ENCODE results near the gene RTKN2.

- TF ChIP-seq, protein P1, sequence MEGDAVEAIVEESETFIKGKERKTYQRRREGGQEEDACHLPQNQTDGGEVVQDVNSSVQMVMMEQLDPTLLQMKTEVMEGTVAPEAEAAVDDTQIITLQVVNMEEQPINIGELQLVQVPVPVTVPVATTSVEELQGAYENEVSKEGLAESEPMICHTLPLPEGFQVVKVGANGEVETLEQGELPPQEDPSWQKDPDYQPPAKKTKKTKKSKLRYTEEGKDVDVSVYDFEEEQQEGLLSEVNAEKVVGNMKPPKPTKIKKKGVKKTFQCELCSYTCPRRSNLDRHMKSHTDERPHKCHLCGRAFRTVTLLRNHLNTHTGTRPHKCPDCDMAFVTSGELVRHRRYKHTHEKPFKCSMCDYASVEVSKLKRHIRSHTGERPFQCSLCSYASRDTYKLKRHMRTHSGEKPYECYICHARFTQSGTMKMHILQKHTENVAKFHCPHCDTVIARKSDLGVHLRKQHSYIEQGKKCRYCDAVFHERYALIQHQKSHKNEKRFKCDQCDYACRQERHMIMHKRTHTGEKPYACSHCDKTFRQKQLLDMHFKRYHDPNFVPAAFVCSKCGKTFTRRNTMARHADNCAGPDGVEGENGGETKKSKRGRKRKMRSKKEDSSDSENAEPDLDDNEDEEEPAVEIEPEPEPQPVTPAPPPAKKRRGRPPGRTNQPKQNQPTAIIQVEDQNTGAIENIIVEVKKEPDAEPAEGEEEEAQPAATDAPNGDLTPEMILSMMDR (IDR thresholded peaks at IDR 0.05), result no peak
- TF ChIP-seq EP300 (IDR thresholded peaks at IDR 0.05) (no peak), POLR2A (IDR thresholded peaks at IDR 0.05) (no peak)
Measured at GRCh38 chr10:62225362-62225761, 43.3 kb downstream of the RTKN2 start.
